OCI-LY3 (cell line): ENCODE results near the gene NTRK2.

Experiments
- H2AFZ ChIP-seq: fragments of 200-600, 300-600 bp; shearing (Covaris generic); 2 replicates; pipeline ENCODE4 v1.6.0; 2014; ENCODE audit warnings: antibody characterized with exemption, low read depth, low read length
- H3K27ac ChIP-seq: fragments of 200-600, 300-600 bp; sonication (generic); 2 replicates; pipeline ENCODE4 v1.5.1; 2014; ENCODE audit warnings: mild to moderate bottlenecking, low read length, moderate library complexity, mixed read lengths
- H3K27me3 ChIP-seq: fragments of 200-600, 300-600 bp; sonication (generic); 2 replicates; pipeline ENCODE4 v1.6.1; 2014; ENCODE audit warnings: low read depth, low read length, mixed read lengths
- H3K36me3 ChIP-seq: fragments of 200-600, 300-600 bp; sonication (generic); replicated peaks from 2 replicates; pipeline ENCODE3; 2014; ENCODE audit warnings: low read depth, low read length, mixed read lengths
- H3K4me1 ChIP-seq: fragments of 300-600, 200-600 bp; sonication (generic); 2 replicates; pipeline ENCODE4 v1.6.1; 2014; ENCODE audit warnings: low read length, mixed read lengths
- H3K4me2 ChIP-seq: fragments of 200-600, 300-600 bp; sonication (generic); 2 replicates; pipeline ENCODE4 v1.6.1; 2014; ENCODE audit warnings: low read length, mixed read lengths
- H3K4me3 ChIP-seq: fragments of 300-600, 200-600 bp; sonication (generic); 2 replicates; pipeline ENCODE4 v1.5.1; 2014; ENCODE audit warnings: antibody characterized with exemption, mild to moderate bottlenecking, low read length, moderate library complexity
- H3K79me2 ChIP-seq: fragments of 300-600, 200-600 bp; shearing (Covaris generic); 2 replicates; pipeline ENCODE4 v1.6.1; 2014; ENCODE audit warnings: mild to moderate bottlenecking, low read length, mixed read lengths
- H3K9ac ChIP-seq: fragments of 300-600, 200-600 bp; shearing (Covaris generic); 2 replicates; pipeline ENCODE4 v1.6.0; 2014; ENCODE audit warnings: mild to moderate bottlenecking, low read length, moderate library complexity
- H3K9me3 ChIP-seq: fragments of 200-600, 300-600 bp; shearing (Covaris generic); 2 replicates; pipeline ENCODE4 v1.6.1; 2014; ENCODE audit warnings: low read length, mixed read lengths; ENCODE audit not compliant: insufficient read depth
- H4K20me1 ChIP-seq: fragments of 200-600, 300-600 bp; sonication (generic); 2 replicates; pipeline ENCODE4 v1.6.1; 2016; ENCODE audit warnings: low read length, mixed read lengths; ENCODE audit not compliant: insufficient read depth
- CTCF ChIP-seq: fragments of 200-600, 300-600 bp; sonication (generic); IDR thresholded peaks from 2 replicates; pipeline ENCODE4 v1.5.1; 2014; ENCODE audit warnings: antibody characterized with exemption, low read length, low read depth
- EZH2phosphoT487 ChIP-seq: fragments of 200-600 bp; shearing (Covaris generic); IDR thresholded peaks from 2 replicates; pipeline ENCODE4 v1.6.1; 2018; ENCODE audit warnings: antibody characterized with exemption, mixed run types, low read depth

Gene NTRK2

DNA sequence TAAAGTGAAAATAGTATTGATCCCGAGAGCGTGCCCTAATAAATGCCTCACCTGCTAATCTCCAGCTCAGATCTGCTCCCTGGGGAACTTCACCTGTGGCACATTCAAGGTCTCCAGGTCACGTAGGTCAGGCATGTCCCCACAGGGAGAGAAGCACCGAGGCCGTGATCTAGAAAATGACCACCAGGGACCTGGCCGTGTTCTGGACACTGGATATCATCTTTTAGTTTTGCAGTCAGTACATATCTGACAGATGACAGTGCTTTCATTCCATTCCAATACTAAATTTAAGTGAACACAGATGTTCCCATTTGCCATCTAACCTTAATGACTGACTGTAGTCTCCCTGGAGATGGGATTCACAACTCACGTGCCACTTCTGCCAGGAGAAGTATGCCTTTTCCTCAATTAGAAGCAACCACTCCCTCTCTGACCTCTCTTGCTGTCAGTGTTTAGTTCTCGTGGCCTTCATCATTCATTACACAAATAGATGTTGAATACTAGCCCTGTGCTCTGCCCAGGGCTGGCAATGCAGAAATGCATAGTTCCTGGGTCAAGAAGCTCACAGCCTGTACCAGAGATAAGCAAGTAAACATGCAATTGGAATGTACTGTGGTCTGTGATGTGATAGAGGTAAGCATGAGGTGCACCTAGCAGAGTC is 276.5 kb downstream of the NTRK2 start:
- H3K9me3 ChIP-seq = no peaks in the 10 kb centered on the region
- no peak overlapping the region for H3K9ac ChIP-seq
- no peak overlapping the region for H3K4me2 ChIP-seq
- H3K79me2 ChIP-seq = no peaks in the 10 kb centered on the region
- H3K27ac ChIP-seq = no peak overlapping the region
- H3K36me3 ChIP-seq = no peaks in the 10 kb centered on the region
- no peaks in the 10 kb centered on the region for H4K20me1 ChIP-seq
- H3K4me1 ChIP-seq = no peaks in the 10 kb centered on the region
- TF ChIP-seq CTCF (no peak), EZH2phosphoT487 (no peak)
- H2AFZ ChIP-seq = no peak overlapping the region
- no peak overlapping the region for H3K4me3 ChIP-seq
- no peaks in the 10 kb centered on the region for H3K27me3 ChIP-seq

DNA sequence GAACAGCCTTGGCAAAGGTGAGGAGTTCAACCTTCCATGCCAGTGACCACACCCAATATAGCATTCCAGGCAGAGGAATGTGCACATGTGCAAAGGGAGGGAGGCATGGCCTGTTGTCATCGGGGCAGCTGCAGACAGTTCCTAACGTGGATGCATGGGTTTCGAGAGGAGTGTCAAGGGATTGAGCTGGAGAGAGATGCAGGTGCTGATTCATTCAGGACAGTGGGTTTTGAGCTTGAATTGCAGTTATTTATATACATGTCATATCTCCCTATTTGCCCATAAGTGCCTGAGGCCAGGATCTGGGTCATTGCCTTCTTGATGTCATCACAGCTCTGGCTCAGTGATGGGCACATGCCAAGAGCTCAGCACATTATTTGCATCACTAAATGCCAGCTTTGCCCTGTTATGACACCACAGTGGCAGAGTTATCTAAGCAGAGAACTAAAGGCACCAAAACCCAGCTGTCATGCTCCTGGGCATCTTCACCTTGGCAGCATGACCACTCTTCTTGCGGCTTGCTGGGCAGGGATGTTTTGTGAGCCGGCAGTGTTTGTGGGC is 278.0 kb downstream of the NTRK2 start:
- Histone ChIP-seq H3K9me3 (no peaks in the 10 kb centered on the region), H3K27me3 (no peaks in the 10 kb centered on the region), H3K9ac (no peak overlapping the region), H3K4me1 (0 out of 2 replicates have a peak, but pooled peaks cover 2% of the 10 kb centered on the region), H3K4me2 (no peak overlapping the region), H2AFZ (no peak overlapping the region), H3K27ac (no peak overlapping the region), H4K20me1 (no peaks in the 10 kb centered on the region), H3K4me3 (no peak overlapping the region), H3K36me3 (no peaks in the 10 kb centered on the region), H3K79me2 (no peaks in the 10 kb centered on the region)
- TF ChIP-seq EZH2phosphoT487 (no peak), CTCF (no peak)

- H3K9ac ChIP-seq = no peak overlapping the region
- no peak overlapping the region for H3K4me2 ChIP-seq
- H2AFZ ChIP-seq = no peak overlapping the region
- no peaks in the 10 kb centered on the region for H3K27me3 ChIP-seq
- H3K4me3 ChIP-seq = no peak overlapping the region
- H3K4me1 ChIP-seq = peaks cover 10% of the 10 kb centered on the region; the same call in 1 of the 2 replicates
- no peaks in the 10 kb centered on the region for H3K36me3 ChIP-seq
- no peaks in the 10 kb centered on the region for H3K9me3 ChIP-seq
- H4K20me1 ChIP-seq = no peaks in the 10 kb centered on the region
- TF ChIP-seq EZH2phosphoT487 = no peak
- no peak for TF ChIP-seq CTCF
- no peak overlapping the region for H3K27ac ChIP-seq
- H3K79me2 ChIP-seq = no peaks in the 10 kb centered on the region
These were observed 279.7 kb downstream of the NTRK2 start for GRCh38 chr9:84949258-84949657.

- no peak overlapping the region for H3K4me2 ChIP-seq
- no peaks in the 10 kb centered on the region for H3K27me3 ChIP-seq
- no peaks in the 10 kb centered on the region for H3K9me3 ChIP-seq
- TF ChIP-seq CTCF (no peak), EZH2phosphoT487 (no peak)
- H4K20me1 ChIP-seq = no peaks in the 10 kb centered on the region
- peaks cover 14% of the 10 kb centered on the region; the same call in 1 of the 2 replicates for H3K4me1 ChIP-seq
- H3K9ac ChIP-seq = no peak overlapping the region
- no peak overlapping the region for H3K27ac ChIP-seq
- H3K36me3 ChIP-seq = no peaks in the 10 kb centered on the region
- no peaks in the 10 kb centered on the region for H3K79me2 ChIP-seq
- H3K4me3 ChIP-seq = no peak overlapping the region
- no peak overlapping the region for H2AFZ ChIP-seq
These were observed 280.4 kb downstream of the NTRK2 start for GRCh38 chr9:84949971-84950370.
